GM21423 (cell line): ENCODE measurements around the gene PROCA1.
"Not testable (repeated sequence)": the region's sequence is repeated elsewhere in the genome, so short reads cannot be mapped to it uniquely, and the experiment has no call there.

Experiments
- ATAC-seq: cut with Tn5 transposase; IDR thresholded peaks from one replicate; pipeline ENCODE4 v1.9.1; 2021; ENCODE audit warnings: mild to moderate bottlenecking, moderate library complexity; ENCODE audit not compliant: unreplicated experiment

PROCA1 gene

GRCh38 chr17:28726627-28727491, 15.2 kb upstream of the PROCA1 start:
- peak; percentile 34 for ATAC-seq

GRCh38 chr17:28726226-28726626, 14.5 kb upstream of the PROCA1 start, which contains the start of gene TLCD1:
TSS of gene TLCD1 (minus strand) at chr17:28726233. CDS start at chr17:28726097, 136 bp downstream.
- ATAC-seq = no peak

- ATAC-seq = no peak
Observed at GRCh38 chr17:28725660-28726225, 14.1 kb upstream of the PROCA1 start.

GRCh38 chr17:28725166-28725659, 13.5 kb upstream of the PROCA1 start:
- no peak for ATAC-seq

GRCh38 chr17:28724500-28725165, 12.9 kb upstream of the PROCA1 start:
- no peak for ATAC-seq

- ATAC-seq = not testable (repeated sequence)
Observed at GRCh38 chr17:28723836-28724499, 12.3 kb upstream of the PROCA1 start.

GRCh38 chr17:28723159-28723835, 11.6 kb upstream of the PROCA1 start:
- no peak for ATAC-seq

- ATAC-seq = no peak
Observed at GRCh38 chr17:28722417-28723158, 10.9 kb upstream of the PROCA1 start.

GRCh38 chr17:28720997-28721329, 9.3 kb upstream of the PROCA1 start:
- not testable (repeated sequence) for ATAC-seq

GRCh38 chr17:28720247-28720996, 8.7 kb upstream of the PROCA1 start:
- ATAC-seq = no peak

- no peak for ATAC-seq
Observed at GRCh38 chr17:28719021-28719433, 7.3 kb upstream of the PROCA1 start.

GRCh38 chr17:28718333-28719020, 6.8 kb upstream of the PROCA1 start:
- no peak for ATAC-seq

- no peak for ATAC-seq
Observed at GRCh38 chr17:28717578-28718332, 6.1 kb upstream of the PROCA1 start, which contains the start of gene RAB34. TSS of gene RAB34 (minus strand) at chr17:28717868. CDS start at chr17:28717266, 602 bp downstream.

GRCh38 chr17:28716740-28717577, 5.3 kb upstream of the PROCA1 start:
- no peak for ATAC-seq

- ATAC-seq = no peak
Observed at GRCh38 chr17:28715217-28715616, 3.5 kb upstream of the PROCA1 start.

- ATAC-seq = no peak
Observed at GRCh38 chr17:28714281-28714680, 2.6 kb upstream of the PROCA1 start.
